CD14-positive monocyte (primary cell): ENCODE results near the gene RBM44. TPM values are rescaled to one million over a fixed set of nuclear protein-coding genes. Genes with fewer than 3 reads are reported as not detected.

Experiments
- DNase-seq, 3 donors: peaks; one replicate each; pipeline ENCODE4 v3.0.0-alpha.2; 2011 to 2022
- H2AFZ ChIP-seq: 2 replicates; pipeline ENCODE4 v1.6.0; 2012; ENCODE audit warnings: mild to moderate bottlenecking, low read depth, low read length, inconsistent platforms; ENCODE audit not compliant: insufficient read depth, poor library complexity, severe bottlenecking
- H3K27ac ChIP-seq, 2 donors: 1 replicate in 1 of 2; 2 replicates in 1 of 2; pipeline ENCODE4 v1.5.1; 2012 to 2013; ENCODE audit warnings: low read length in 2 of 2, control low read depth in 1 of 2, inconsistent platforms in 1 of 2, low read depth in 1 of 2, mild to moderate bottlenecking in 1 of 2
- H3K27me3 ChIP-seq, 2 donors: one replicate each; pipeline versions ENCODE4 v1.6.0 to v1.6.1; 2011 to 2013; ENCODE audit warnings: low read length in 2 of 2; ENCODE audit not compliant: control insufficient read depth in 2 of 2, insufficient read depth in 2 of 2
- H3K36me3 ChIP-seq, 2 donors: replicated peaks in 1 of 2; 1 replicate in 1 of 2; 2 replicates in 1 of 2; pipeline versions ENCODE4 v1.5.1 to v1.6.1; 2012 to 2013; ENCODE audit warnings: low read length in 2 of 2, control low read depth in 1 of 2, inconsistent platforms in 1 of 2, mild to moderate bottlenecking in 1 of 2; ENCODE audit not compliant: insufficient read depth in 2 of 2, control insufficient read depth in 1 of 2
- H3K4me1 ChIP-seq, 2 donors: 1 replicate in 1 of 2; 2 replicates in 1 of 2; pipeline versions ENCODE4 v1.5.1 to v1.6.1; 2012 to 2013; ENCODE audit warnings: low read length in 2 of 2, control low read depth in 1 of 2, inconsistent platforms in 1 of 2, mild to moderate bottlenecking in 1 of 2, moderate library complexity in 1 of 2; ENCODE audit not compliant: insufficient read depth in 2 of 2, control insufficient read depth in 1 of 2
- H3K4me2 ChIP-seq: replicated peaks from 2 replicates; pipeline ENCODE3; 2012; ENCODE audit warnings: low read length, moderate library complexity, mild to moderate bottlenecking; ENCODE audit not compliant: poor library complexity, severe bottlenecking; ENCODE audit errors: extremely low read depth
- H3K4me3 ChIP-seq, 3 experiments: fragments of 200-600 bp in 1 of 3; sonication (generic) in 1 of 3; replicated peaks in 1 of 3; 1 replicate in 2 of 3; 2 replicates in 1 of 3; pipeline ENCODE4 v1.5.1; 2011 to 2013; ENCODE audit warnings: low read length in 3 of 3, mild to moderate bottlenecking in 3 of 3, control low read depth in 2 of 3, low read depth in 2 of 3, inconsistent platforms in 1 of 3, moderate library complexity in 1 of 3
- H3K79me2 ChIP-seq: 2 replicates; pipeline ENCODE4 v1.6.0; 2012; ENCODE audit warnings: mild to moderate bottlenecking, control low read depth, inconsistent platforms, low read length, moderate library complexity; ENCODE audit not compliant: insufficient read depth
- H3K9ac ChIP-seq: 2 replicates; pipeline ENCODE4 v1.6.0; 2017; ENCODE audit warnings: low read length, mild to moderate bottlenecking; ENCODE audit not compliant: insufficient read depth, poor library complexity, severe bottlenecking
- H3K9me3 ChIP-seq, 2 donors: replicated peaks in 1 of 2; 1 replicate in 1 of 2; 2 replicates in 1 of 2; pipeline versions ENCODE4 v1.5.1 to v1.6.1; 2012 to 2013; ENCODE audit warnings: low read length in 2 of 2, control low read depth in 1 of 2; ENCODE audit not compliant: control insufficient read depth in 1 of 2, insufficient read depth in 1 of 2
- H4K20me1 ChIP-seq: 2 replicates; pipeline ENCODE4 v1.6.0; 2012; ENCODE audit warnings: mild to moderate bottlenecking, low read length, control low read depth, moderate library complexity; ENCODE audit not compliant: insufficient read depth
- H3K27ac Mint-ChIP-seq, 7 donors: one replicate each; pipeline ENCODE4 v1.8.0; 2020; ENCODE audit warnings: mild to moderate bottlenecking in 7 of 7, mixed read lengths in 7 of 7, moderate library complexity in 6 of 7, inconsistent platforms in 2 of 7
- H3K27me3 Mint-ChIP-seq, 3 donors: one replicate each; pipeline ENCODE4 v1.8.0; 2021 to 2022; ENCODE audit warnings: low read depth in 3 of 3, mild to moderate bottlenecking in 3 of 3, mixed read lengths in 3 of 3, moderate library complexity in 3 of 3, inconsistent platforms in 1 of 3
- H3K36me3 Mint-ChIP-seq, 2 donors: one replicate each; pipeline ENCODE4 v1.8.0; 2020; ENCODE audit warnings: mixed read lengths in 2 of 2, inconsistent platforms in 1 of 2, mild to moderate bottlenecking in 1 of 2
- H3K4me1 Mint-ChIP-seq: one replicate; pipeline ENCODE4 v1.8.0; 2020; ENCODE audit warnings: mild to moderate bottlenecking, mixed read lengths
- H3K4me3 Mint-ChIP-seq, 2 donors: one replicate each; pipeline ENCODE4 v1.8.0; 2020; ENCODE audit warnings: mild to moderate bottlenecking in 2 of 2, mixed read lengths in 2 of 2, moderate library complexity in 1 of 2
- H3K9me3 Mint-ChIP-seq, 7 donors: one replicate each; pipeline ENCODE4 v1.8.0; 2020 to 2022; ENCODE audit warnings: mixed read lengths in 7 of 7, mild to moderate bottlenecking in 6 of 7, moderate library complexity in 6 of 7, inconsistent platforms in 2 of 7
- CTCF ChIP-seq: fragments of 200-600 bp; IDR thresholded peaks from one replicate; pipeline ENCODE4 v1.8.0; 2022; ENCODE audit warnings: antibody characterized with exemption, mild to moderate bottlenecking
- WGBS: methylation state at CpG from one replicate; pipeline ENCODE4 v1.1.5; 2013; ENCODE audit warnings: missing lambda C conversion rate; ENCODE audit not compliant: insufficient coverage; 5-methylcytosine and 5-hydroxymethylcytosine counted together
- intact Hi-C, 2 donors: fragments of 100-400 bp; cut with micrococcal nuclease; formaldehyde crosslinking; loops; one replicate each; pipeline versions ENCODE4 v1.15.0 to v1.15.1; 2023
- polyA plus RNA-seq, 3 donors: library from polyadenylated mRNA; depleted of rRNA in 1 of 3; unstranded in 2 of 3; stranded (reverse) in 1 of 3; fragments of 300-500 nt in 2 of 3; fragments of >200 nt in 1 of 3; fragmentation: Illumina TruSeq in 2 of 3; gene quantifications; 1 replicate in 2 of 3; 2 replicates in 1 of 3; pipeline ENCODE4 v1.2.3, GENCODE V29; 2012 to 2021

The RBM44 gene
- polyA plus RNA-seq, 3 donors, result 0.07 to 1.5 TPM; not detected in 1

DNA sequence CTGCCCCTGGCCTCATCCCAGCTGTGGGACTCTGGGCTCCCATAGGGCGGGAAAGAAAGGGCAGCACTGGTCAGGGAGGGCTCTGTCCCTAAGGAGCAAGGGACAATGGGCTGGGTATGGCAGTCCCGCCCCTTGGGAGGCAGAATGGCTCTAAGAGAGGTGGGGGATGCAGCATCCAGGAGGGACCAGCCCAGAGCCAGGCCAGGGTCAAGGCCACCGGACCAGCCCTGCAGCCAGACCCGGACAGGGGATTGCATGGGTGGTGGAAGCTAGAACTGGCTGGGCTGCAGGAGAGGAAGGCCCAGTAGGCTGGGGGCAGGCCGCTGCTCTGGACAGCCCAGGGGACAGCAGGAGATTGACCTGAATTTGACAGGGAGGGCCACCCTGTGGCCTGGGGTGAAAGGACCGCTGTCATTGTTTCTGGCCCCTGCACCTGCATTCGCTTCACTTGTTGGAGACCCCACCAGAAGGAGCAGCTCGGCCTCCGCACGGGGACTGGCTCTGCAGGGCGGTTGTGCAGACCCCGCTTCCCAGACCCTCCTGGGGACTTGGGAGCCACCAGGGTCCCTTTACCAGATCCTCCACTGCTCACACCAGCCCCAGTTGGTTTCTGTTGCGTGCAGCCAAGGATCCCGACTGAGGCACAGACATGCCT lies 75.4 kb downstream of the RBM44 start:
- no peak overlapping the region for H3K27ac Mint-ChIP-seq
- H3K4me2 ChIP-seq, result no peak overlapping the region
- 96% methylated on average over 14 of the region's 14 CpGs for WGBS

DNA sequence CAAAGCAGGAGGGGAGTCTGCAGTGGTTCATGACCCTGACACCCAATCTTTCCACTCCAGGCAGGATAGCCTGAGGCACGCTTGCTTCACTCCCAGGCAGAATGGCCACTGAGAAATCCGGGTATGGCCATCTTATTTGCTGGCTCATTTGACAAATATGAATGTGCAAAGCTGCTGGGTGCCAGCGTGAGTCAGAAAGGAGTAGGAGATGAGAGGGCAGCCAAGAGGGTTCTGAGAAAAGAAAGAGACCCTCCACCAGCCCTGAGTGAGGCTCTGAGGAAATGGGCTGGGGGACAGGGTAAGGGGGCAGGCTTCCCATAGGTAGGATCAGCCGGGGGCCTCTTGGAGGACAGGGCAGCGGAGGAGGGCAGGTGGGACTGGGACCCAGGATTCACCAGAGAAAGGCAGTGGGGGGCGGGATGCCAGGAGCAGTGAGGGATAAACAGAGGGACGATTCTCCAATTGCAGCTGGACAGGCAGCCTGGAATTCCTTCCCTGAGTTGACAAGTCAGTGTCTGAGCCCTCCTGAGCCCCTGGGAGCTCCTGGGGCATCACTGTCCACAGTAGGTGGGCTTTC lies 76.1 kb downstream of the RBM44 start:
- Mint-ChIP-seq H3K27me3 (peaks cover 3 to 22% (median 6%) of the 10 kb centered on the region in 3 donors), H3K9me3 (peaks cover 0 to 2% (median 0%) of the 10 kb centered on the region in 7 donors), H3K4me1 (peaks cover 2% of the 10 kb centered on the region), H3K36me3 (no peaks in the 10 kb centered on the region), H3K27ac (no peak overlapping the region), H3K4me3 (no peak overlapping the region)
- Histone ChIP-seq H3K4me3 (no peak overlapping the region), H4K20me1 (no peaks in the 10 kb centered on the region), H3K9me3 (no peaks in the 10 kb centered on the region), H3K27me3 (no peaks in the 10 kb centered on the region), H3K9ac (no peak overlapping the region), H3K36me3 (no peaks in the 10 kb centered on the region), H3K4me2 (no peak overlapping the region), H3K27ac (no peak overlapping the region), H3K79me2 (no peaks in the 10 kb centered on the region), H2AFZ (no peak overlapping the region), H3K4me1 (no peaks in the 10 kb centered on the region)
- TF ChIP-seq CTCF, result no peak
- no peak for DNase-seq
- intact Hi-C loops, result no loop called here
- WGBS, result 98% methylated on average over 6 of the region's 7 CpGs

More for the DNA sequence above, 75.4 kb downstream of the RBM44 start:
- H3K36me3 ChIP-seq, result no peaks in the 10 kb centered on the region
- intact Hi-C loops, result no loop called here
- no peak overlapping the region for H3K4me3 ChIP-seq
- no peaks in the 10 kb centered on the region for H4K20me1 ChIP-seq
- no peak for TF ChIP-seq CTCF
- H3K9me3 Mint-ChIP-seq, result peaks cover 0 to 2% (median 0%) of the 10 kb centered on the region in 7 donors
- peak overlapping the region in 1 of 2 donors; percentile 35 for H3K4me3 Mint-ChIP-seq
- no peak overlapping the region for H2AFZ ChIP-seq
- H3K4me1 Mint-ChIP-seq, result peaks cover 5% of the 10 kb centered on the region
- H3K79me2 ChIP-seq, result no peaks in the 10 kb centered on the region
- no peaks in the 10 kb centered on the region for H3K36me3 Mint-ChIP-seq
- H3K9me3 ChIP-seq, result no peaks in the 10 kb centered on the region
- no peaks in the 10 kb centered on the region for H3K4me1 ChIP-seq
- peaks cover 8 to 29% (median 13%) of the 10 kb centered on the region in 3 donors for H3K27me3 Mint-ChIP-seq
- H3K27ac ChIP-seq, result no peak overlapping the region
- no peak for DNase-seq
- H3K9ac ChIP-seq, result no peak overlapping the region
- H3K27me3 ChIP-seq, result peaks cover 0 to 5% of the 10 kb centered on the region in 2 donors
